T-cell (primary cell): Measurements from ENCODE around the gene GPC5. TPM values are rescaled to one million over a fixed set of nuclear protein-coding genes. Genes with fewer than 3 reads are reported as not detected.
A peak's percentile ranks its signal among the peaks of the same experiment; 100 is the strongest.

Experiments
- ATAC-seq, 4 experiments: fragments of 200-7000 bp in 3 of 4; fragments of 150-1000 bp in 1 of 4; cut with Tn5 transposase; replicated peaks in 1 of 4; 1 replicate in 3 of 4; 2 replicates in 1 of 4; pipeline ENCODE4 v1.10.0; 2021; ENCODE audit warnings: moderate library complexity in 3 of 4, mild to moderate bottlenecking in 2 of 4, moderate number of reproducible peaks in 1 of 4
- CTCF ChIA-PET, 2 donors: fragments of 300-600 bp; sonication (Branson Sonifier 250); formaldehyde crosslinking; loops; one replicate each; lab custom pipeline; 2022; ENCODE audit warnings: antibody characterized with exemption in 2 of 2; lab: Charles Lee
- POLR2A ChIA-PET, 2 donors: fragments of 300-600 bp; sonication (Branson Sonifier 250); formaldehyde crosslinking; loops; one replicate each; lab custom pipeline; 2022; ENCODE audit warnings: antibody characterized with exemption in 2 of 2; lab: Charles Lee
- DNase-seq, 35 experiments: peaks; one replicate each; pipeline versions ENCODE4 v3.0.0 to v3.0.0-alpha.2; 2013 to 2023
- H3K27ac ChIP-seq: one replicate; pipeline ENCODE4 v1.5.1; 2013; ENCODE audit warnings: low read length
- H3K27me3 ChIP-seq, 2 experiments: replicated peaks in 1 of 2; 1 replicate in 1 of 2; 2 replicates in 1 of 2; pipeline versions ENCODE4 v1.6.1 to v1.7.0; 2013; ENCODE audit warnings: low read length in 1 of 2, mixed read lengths in 1 of 2; ENCODE audit not compliant: control insufficient read depth in 2 of 2, insufficient read depth in 2 of 2; ENCODE audit errors: extremely low read depth in 1 of 2
- H3K36me3 ChIP-seq, 2 donors: 1 replicate in 1 of 2; 2 replicates in 1 of 2; pipeline versions ENCODE4 v1.6.1 to v1.7.0; 2013; ENCODE audit warnings: low read length in 1 of 2; ENCODE audit not compliant: control insufficient read depth in 2 of 2, insufficient read depth in 1 of 2; ENCODE audit errors: extremely low read depth in 1 of 2
- H3K4me1 ChIP-seq, 2 experiments: 1 replicate in 1 of 2; 2 replicates in 1 of 2; pipeline versions ENCODE4 v1.6.1 to v1.7.0; 2013; ENCODE audit warnings: low read length in 2 of 2, mixed read lengths in 1 of 2; ENCODE audit not compliant: insufficient read depth in 2 of 2, control insufficient read depth in 1 of 2; ENCODE audit errors: extremely low read depth in 1 of 2
- H3K4me3 ChIP-seq, 2 donors: 1 replicate in 1 of 2; 2 replicates in 1 of 2; pipeline versions ENCODE4 v1.5.1 to v1.7.0; 2013; ENCODE audit warnings: mild to moderate bottlenecking in 2 of 2, low read length in 1 of 2, moderate library complexity in 1 of 2; ENCODE audit not compliant: control insufficient read depth in 1 of 2; ENCODE audit errors: extremely low read depth in 1 of 2
- H3K9me3 ChIP-seq: 2 replicates; pipeline ENCODE4 v1.7.0; 2013
- H3K27ac Mint-ChIP-seq, 2 donors: one replicate each; pipeline ENCODE4 v1.8.0; 2020 to 2021; ENCODE audit warnings: mild to moderate bottlenecking in 2 of 2, mixed read lengths in 2 of 2
- H3K27me3 Mint-ChIP-seq, 2 donors: one replicate each; pipeline ENCODE4 v1.8.0; 2021 to 2022; ENCODE audit warnings: mixed read lengths in 2 of 2
- H3K36me3 Mint-ChIP-seq: one replicate; pipeline ENCODE4 v1.8.0; 2021; ENCODE audit warnings: mixed read lengths
- H3K4me1 Mint-ChIP-seq, 3 donors: one replicate each; pipeline ENCODE4 v1.8.0; 2020 to 2022; ENCODE audit warnings: mixed read lengths in 3 of 3, mild to moderate bottlenecking in 1 of 3
- H3K4me3 Mint-ChIP-seq, 3 donors: one replicate each; pipeline ENCODE4 v1.8.0; 2020 to 2022; ENCODE audit warnings: mild to moderate bottlenecking in 3 of 3, mixed read lengths in 3 of 3, moderate library complexity in 3 of 3
- H3K9me3 Mint-ChIP-seq, 3 donors: one replicate each; pipeline ENCODE4 v1.8.0; 2020 to 2022; ENCODE audit warnings: mixed read lengths in 3 of 3
- WGBS: methylation state at CpG from one replicate; pipeline ENCODE4 v1.1.5; 2013; ENCODE audit warnings: missing lambda C conversion rate; ENCODE audit not compliant: insufficient coverage; 5-methylcytosine and 5-hydroxymethylcytosine counted together
- total RNA-seq, 35 experiments: library from RNA in 6 of 35; stranded (reverse) in 6 of 35; fragments of 120-200 nt in 1 of 35; gene quantifications; one replicate each; pipeline versions ENCODE4 v1.2.1 to v1.2.4 and lab custom pipeline; 2013 to 2026

The GPC5 gene
- total RNA-seq, 5 donors from 2014 or later (not counting 1 experiment from before 2014, with no cell fraction given): 0.12 to 0.39 (median 0.26) TPM

- Mint-ChIP-seq H3K9me3 (no peaks in the 10 kb centered on the region), H3K27ac (no peak overlapping the region), H3K36me3 (no peaks in the 10 kb centered on the region), H3K27me3 (peaks cover 18 to 59% of the 10 kb centered on the region in 2 donors), H3K4me1 (peaks cover 6 to 16% (median 14%) of the 10 kb centered on the region in 3 donors), H3K4me3 (peak overlapping the region; percentile 70 to 80 (median 70))
- POLR2A ChIA-PET: no interaction called here
- Histone ChIP-seq H3K27me3 (peaks cover 8 to 36% of the 10 kb centered on the region in 2 experiments), H3K36me3 (no peaks in the 10 kb centered on the region), H3K4me3 (peak overlapping the region; percentile 53 to 58), H3K4me1 (peaks cover 0 to 13% of the 10 kb centered on the region in 2 experiments), H3K27ac (no peak overlapping the region), H3K9me3 (no peaks in the 10 kb centered on the region)
- CTCF ChIA-PET: no interaction called here
- DNase-seq (peak in 5 of 35 experiments; percentile 1 to 35 (median 7)), ATAC-seq (peak in 2 of 4 experiments; percentile 6 to 14)
- 25% methylated on average over 36 of the region's 44 CpGs for WGBS
Observed at GRCh38 chr13:91399189-91400062, 1.0 kb downstream of the GPC5 start.

- no peaks in the 10 kb centered on the region for H3K36me3 Mint-ChIP-seq
- peaks cover 12 to 53% of the 10 kb centered on the region in 2 donors for H3K27me3 Mint-ChIP-seq
- Histone ChIP-seq H3K27me3 (peaks cover 6 to 30% of the 10 kb centered on the region in 2 experiments), H3K36me3 (no peaks in the 10 kb centered on the region), H3K27ac (no peak overlapping the region), H3K4me3 (no peak overlapping the region), H3K4me1 (peaks cover 0 to 13% of the 10 kb centered on the region in 2 experiments), H3K9me3 (no peaks in the 10 kb centered on the region)
- 36% methylated on average over 1 of the region's 6 CpGs for WGBS
- H3K4me1 Mint-ChIP-seq: peaks cover 6 to 16% (median 14%) of the 10 kb centered on the region in 3 donors
- H3K9me3 Mint-ChIP-seq: no peaks in the 10 kb centered on the region
- DNase-seq: peak in 2 of 35 experiments; percentile 0 to 17
- ChIA-PET CTCF (no interaction called here), POLR2A (interaction anchor here in 1 of 2 donors (0.6 kb wide), 1 partner anchor 179 kb away, joined by 6 read pairs; no protein-coding TSS in a partner anchor)
- no peak overlapping the region for H3K27ac Mint-ChIP-seq
- peak overlapping the region; percentile 70 to 80 (median 70) for H3K4me3 Mint-ChIP-seq
- ATAC-seq: no peak
Observed at GRCh38 chr13:91400063-91400399, 1.6 kb downstream of the GPC5 start.

GRCh38 chr13:91400671-91401070 is 2.2 kb downstream of the GPC5 start:
- H3K4me3 Mint-ChIP-seq: no peak overlapping the region
- Histone ChIP-seq H3K27ac (no peak overlapping the region), H3K27me3 (peaks cover 6 to 25% of the 10 kb centered on the region in 2 experiments), H3K36me3 (no peaks in the 10 kb centered on the region), H3K9me3 (no peaks in the 10 kb centered on the region), H3K4me3 (no peak overlapping the region), H3K4me1 (peaks cover 0 to 13% of the 10 kb centered on the region in 2 experiments)
- POLR2A ChIA-PET: interaction anchor here in 1 of 2 donors (0.6 kb wide), 1 partner anchor 180 kb away, joined by 6 read pairs; no protein-coding TSS in a partner anchor
- H3K27me3 Mint-ChIP-seq: peaks cover 8 to 47% of the 10 kb centered on the region in 2 donors
- peaks cover 6 to 16% (median 14%) of the 10 kb centered on the region in 3 donors for H3K4me1 Mint-ChIP-seq
- no peak for DNase-seq
- WGBS: 100% methylated on average over 1 of the region's 3 CpGs
- H3K36me3 Mint-ChIP-seq: no peaks in the 10 kb centered on the region
- no peak for ATAC-seq
- CTCF ChIA-PET: no interaction called here
- no peaks in the 10 kb centered on the region for H3K9me3 Mint-ChIP-seq
- H3K27ac Mint-ChIP-seq: no peak overlapping the region

- Histone ChIP-seq H3K36me3 (no peaks in the 10 kb centered on the region), H3K27ac (no peak overlapping the region), H3K4me3 (no peak overlapping the region), H3K4me1 (peaks cover 0 to 13% of the 10 kb centered on the region in 2 experiments), H3K27me3 (peaks cover 0 to 21% of the 10 kb centered on the region in 2 experiments), H3K9me3 (no peaks in the 10 kb centered on the region)
- Mint-ChIP-seq H3K4me1 (peaks cover 6 to 16% (median 14%) of the 10 kb centered on the region in 3 donors), H3K27ac (no peak overlapping the region), H3K27me3 (peaks cover 0 to 38% of the 10 kb centered on the region in 2 donors), H3K9me3 (peaks cover 0 to 4% (median 3%) of the 10 kb centered on the region in 3 donors), H3K4me3 (no peak overlapping the region), H3K36me3 (no peaks in the 10 kb centered on the region)
- CTCF ChIA-PET: no interaction called here
- ATAC-seq: no peak
- POLR2A ChIA-PET: no interaction called here
- no peak for DNase-seq
- WGBS: no CpG with 5 or more reads among the region's 2 CpGs
Observed at GRCh38 chr13:91401920-91402319, 3.5 kb downstream of the GPC5 start.

GRCh38 chr13:91405240-91405639 is 6.8 kb downstream of the GPC5 start:
- H3K27ac Mint-ChIP-seq: no peak overlapping the region
- no peaks in the 10 kb centered on the region for H3K36me3 Mint-ChIP-seq
- H3K4me3 Mint-ChIP-seq: no peak overlapping the region
- no peak overlapping the region for H3K27ac ChIP-seq
- ChIA-PET CTCF (no interaction called here), POLR2A (no interaction called here)
- peaks cover 0 to 4% (median 3%) of the 10 kb centered on the region in 3 donors for H3K9me3 Mint-ChIP-seq
- no peak for ATAC-seq
- no peaks in the 10 kb centered on the region for H3K4me1 ChIP-seq
- H3K4me1 Mint-ChIP-seq: no peaks in the 10 kb centered on the region
- no peaks in the 10 kb centered on the region for H3K9me3 ChIP-seq
- no peak overlapping the region for H3K4me3 ChIP-seq
- H3K36me3 ChIP-seq: no peaks in the 10 kb centered on the region
- H3K27me3 Mint-ChIP-seq: peaks cover 18 to 28% of the 10 kb centered on the region in 2 donors
- no peak for DNase-seq
- H3K27me3 ChIP-seq: peaks cover 0 to 6% of the 10 kb centered on the region in 2 experiments
- WGBS: 79% methylated on average over 4 of the region's 6 CpGs

GRCh38 chr13:91406619-91407018 is 8.2 kb downstream of the GPC5 start:
- no peak overlapping the region for H3K4me3 Mint-ChIP-seq
- Histone ChIP-seq H3K4me3 (no peak overlapping the region), H3K27me3 (peaks cover 0 to 12% of the 10 kb centered on the region in 2 experiments), H3K9me3 (no peaks in the 10 kb centered on the region), H3K27ac (no peak overlapping the region), H3K4me1 (no peaks in the 10 kb centered on the region), H3K36me3 (no peaks in the 10 kb centered on the region)
- peaks cover 18 to 30% of the 10 kb centered on the region in 2 donors for H3K27me3 Mint-ChIP-seq
- POLR2A ChIA-PET: no interaction called here
- CTCF ChIA-PET: interaction anchor here in 1 of 2 donors (0.9 to 2.4 kb wide), 5 partner anchors 18 to 92 kb away, joined by 3 to 10 read pairs (median 5); no protein-coding TSS in a partner anchor
- H3K36me3 Mint-ChIP-seq: no peaks in the 10 kb centered on the region
- no CpG with 5 or more reads among the region's 5 CpGs for WGBS
- ATAC-seq: no peak
- no peak overlapping the region for H3K27ac Mint-ChIP-seq
- peak in 3 of 35 experiments; percentile 0 to 62 (median 8) for DNase-seq
- H3K9me3 Mint-ChIP-seq: peaks cover 0 to 4% (median 3%) of the 10 kb centered on the region in 3 donors
- H3K4me1 Mint-ChIP-seq: no peaks in the 10 kb centered on the region
